SK-N-SH treated with all-trans-retinoic acid at 6 μM for 48 hours (cell line): Measurements from ENCODE around the gene SLC7A1.

Experiments used
- ARNTL ChIP-seq: fragments of 450-650 bp; formaldehyde crosslinking; IDR thresholded peaks from 2 replicates; pipeline ENCODE4 v1.5.0; 2020; ENCODE audit warnings: low read depth, mild to moderate bottlenecking, moderate library complexity, borderline replicate concordance
- BACH2 ChIP-seq: fragments of 250-450 bp; sonication (Bioruptor Pico); IDR thresholded peaks from 2 replicates; pipeline ENCODE4 v1.9.0; 2021; ENCODE audit warnings: mild to moderate bottlenecking, borderline replicate concordance
- RARB ChIP-seq: fragments of 250-450 bp; sonication (Bioruptor Pico); IDR thresholded peaks from 2 replicates; pipeline ENCODE4 v1.8.0; 2021; ENCODE audit warnings: mild to moderate bottlenecking, moderate library complexity
- ZFP3 ChIP-seq: fragments of 250-450 bp; sonication (Bioruptor Pico); IDR thresholded peaks from 2 replicates; pipeline ENCODE4 v1.5.0; 2020; ENCODE audit warnings: mild to moderate bottlenecking, moderate library complexity
- TF ChIP-seq, protein P1 (sequence below): fragments of 250-450 bp; sonication (Bioruptor Pico); IDR thresholded peaks from 2 replicates; pipeline ENCODE4 v1.8.0; 2020; ENCODE audit warnings: mild to moderate bottlenecking, moderate library complexity, borderline replicate concordance
- TF ChIP-seq, protein P2 (sequence below): fragments of 250-450 bp; sonication (Bioruptor Pico); IDR thresholded peaks from 2 replicates; pipeline ENCODE4 v1.5.1; 2020; ENCODE audit warnings: low read depth, mild to moderate bottlenecking, moderate library complexity
- TF ChIP-seq, protein P3 (sequence below): fragments of 250-450 bp; sonication (Bioruptor Pico); IDR thresholded peaks from 2 replicates; pipeline ENCODE4 v1.5.0; 2020; ENCODE audit warnings: mild to moderate bottlenecking, moderate library complexity

DNA sequence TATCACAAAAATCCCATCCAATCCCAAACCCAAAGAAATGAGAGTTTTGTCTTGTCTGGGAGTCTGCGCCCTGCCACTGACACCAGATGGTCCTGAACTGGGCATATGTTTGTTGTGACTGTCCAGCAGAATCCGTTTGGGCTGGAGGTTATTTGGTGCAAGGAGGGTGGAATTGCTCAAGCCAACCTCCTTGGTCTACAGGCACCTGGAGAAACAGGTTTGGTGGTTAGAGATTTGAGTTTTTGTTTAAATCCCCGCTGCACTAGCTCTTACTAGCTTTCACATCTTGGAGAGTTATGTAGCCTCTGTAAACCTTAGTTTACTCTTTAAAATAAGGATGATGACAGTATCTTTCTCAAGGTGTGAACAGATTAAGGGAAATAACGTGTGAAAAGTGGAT, 101.7 kb downstream of the SLC7A1 start:
- no peak for TF ChIP-seq BACH2
- TF ChIP-seq, protein P1, sequence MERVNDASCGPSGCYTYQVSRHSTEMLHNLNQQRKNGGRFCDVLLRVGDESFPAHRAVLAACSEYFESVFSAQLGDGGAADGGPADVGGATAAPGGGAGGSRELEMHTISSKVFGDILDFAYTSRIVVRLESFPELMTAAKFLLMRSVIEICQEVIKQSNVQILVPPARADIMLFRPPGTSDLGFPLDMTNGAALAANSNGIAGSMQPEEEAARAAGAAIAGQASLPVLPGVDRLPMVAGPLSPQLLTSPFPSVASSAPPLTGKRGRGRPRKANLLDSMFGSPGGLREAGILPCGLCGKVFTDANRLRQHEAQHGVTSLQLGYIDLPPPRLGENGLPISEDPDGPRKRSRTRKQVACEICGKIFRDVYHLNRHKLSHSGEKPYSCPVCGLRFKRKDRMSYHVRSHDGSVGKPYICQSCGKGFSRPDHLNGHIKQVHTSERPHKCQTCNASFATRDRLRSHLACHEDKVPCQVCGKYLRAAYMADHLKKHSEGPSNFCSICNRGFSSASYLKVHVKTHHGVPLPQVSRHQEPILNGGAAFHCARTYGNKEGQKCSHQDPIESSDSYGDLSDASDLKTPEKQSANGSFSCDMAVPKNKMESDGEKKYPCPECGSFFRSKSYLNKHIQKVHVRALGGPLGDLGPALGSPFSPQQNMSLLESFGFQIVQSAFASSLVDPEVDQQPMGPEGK, result no peak
- TF ChIP-seq ZFP3 (CRISPR knock-in tag), result no peak
- TF ChIP-seq, protein P2, sequence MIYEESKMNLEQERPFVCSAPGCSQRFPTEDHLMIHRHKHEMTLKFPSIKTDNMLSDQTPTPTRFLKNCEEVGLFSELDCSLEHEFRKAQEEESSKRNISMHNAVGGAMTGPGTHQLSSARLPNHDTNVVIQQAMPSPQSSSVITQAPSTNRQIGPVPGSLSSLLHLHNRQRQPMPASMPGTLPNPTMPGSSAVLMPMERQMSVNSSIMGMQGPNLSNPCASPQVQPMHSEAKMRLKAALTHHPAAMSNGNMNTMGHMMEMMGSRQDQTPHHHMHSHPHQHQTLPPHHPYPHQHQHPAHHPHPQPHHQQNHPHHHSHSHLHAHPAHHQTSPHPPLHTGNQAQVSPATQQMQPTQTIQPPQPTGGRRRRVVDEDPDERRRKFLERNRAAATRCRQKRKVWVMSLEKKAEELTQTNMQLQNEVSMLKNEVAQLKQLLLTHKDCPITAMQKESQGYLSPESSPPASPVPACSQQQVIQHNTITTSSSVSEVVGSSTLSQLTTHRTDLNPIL (CRISPR knock-in tag), result no peak
- TF ChIP-seq ARNTL (CRISPR knock-in tag), result no peak
- no peak for TF ChIP-seq RARB (CRISPR knock-in tag)
- TF ChIP-seq, protein P3, sequence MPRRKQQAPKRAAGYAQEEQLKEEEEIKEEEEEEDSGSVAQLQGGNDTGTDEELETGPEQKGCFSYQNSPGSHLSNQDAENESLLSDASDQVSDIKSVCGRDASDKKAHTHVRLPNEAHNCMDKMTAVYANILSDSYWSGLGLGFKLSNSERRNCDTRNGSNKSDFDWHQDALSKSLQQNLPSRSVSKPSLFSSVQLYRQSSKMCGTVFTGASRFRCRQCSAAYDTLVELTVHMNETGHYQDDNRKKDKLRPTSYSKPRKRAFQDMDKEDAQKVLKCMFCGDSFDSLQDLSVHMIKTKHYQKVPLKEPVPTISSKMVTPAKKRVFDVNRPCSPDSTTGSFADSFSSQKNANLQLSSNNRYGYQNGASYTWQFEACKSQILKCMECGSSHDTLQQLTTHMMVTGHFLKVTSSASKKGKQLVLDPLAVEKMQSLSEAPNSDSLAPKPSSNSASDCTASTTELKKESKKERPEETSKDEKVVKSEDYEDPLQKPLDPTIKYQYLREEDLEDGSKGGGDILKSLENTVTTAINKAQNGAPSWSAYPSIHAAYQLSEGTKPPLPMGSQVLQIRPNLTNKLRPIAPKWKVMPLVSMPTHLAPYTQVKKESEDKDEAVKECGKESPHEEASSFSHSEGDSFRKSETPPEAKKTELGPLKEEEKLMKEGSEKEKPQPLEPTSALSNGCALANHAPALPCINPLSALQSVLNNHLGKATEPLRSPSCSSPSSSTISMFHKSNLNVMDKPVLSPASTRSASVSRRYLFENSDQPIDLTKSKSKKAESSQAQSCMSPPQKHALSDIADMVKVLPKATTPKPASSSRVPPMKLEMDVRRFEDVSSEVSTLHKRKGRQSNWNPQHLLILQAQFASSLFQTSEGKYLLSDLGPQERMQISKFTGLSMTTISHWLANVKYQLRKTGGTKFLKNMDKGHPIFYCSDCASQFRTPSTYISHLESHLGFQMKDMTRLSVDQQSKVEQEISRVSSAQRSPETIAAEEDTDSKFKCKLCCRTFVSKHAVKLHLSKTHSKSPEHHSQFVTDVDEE (CRISPR knock-in tag), result no peak
